Panc1 (cell line): ENCODE measurements around the gene CARMIL1. TPM values are rescaled to one million over a fixed set of nuclear protein-coding genes. Genes with fewer than 3 reads are reported as not detected.

Source experiments
- ATAC-seq: fragments of 200-7000 bp; cut with Tn5 transposase; 2 replicates; pipeline ENCODE4 v1.9.1; 2020; ENCODE audit warnings: mild to moderate bottlenecking, moderate library complexity
- BruUV-seq: library from RNA; stranded (reverse); fragments of 400-500 nt; replicated peaks from 2 replicates; lab custom pipeline; 2021; lab: Mats Ljungman, UMichigan
- CTCF ChIA-PET: fragments of 300-600 bp; sonication (Branson Sonifier 250); formaldehyde crosslinking; loops from one replicate; lab custom pipeline; 2022; ENCODE audit warnings: antibody characterized with exemption; lab: Charles Lee
- POLR2A ChIA-PET: fragments of 300-600 bp; sonication (Branson Sonifier 250); formaldehyde crosslinking; loops from one replicate; lab custom pipeline; 2022; ENCODE audit warnings: antibody characterized with exemption; lab: Charles Lee
- DNase-seq: peaks from one replicate; pipeline ENCODE4 v3.0.0-alpha.2; 2010; ENCODE audit warnings: low read depth, low spot score
- H3K27ac ChIP-seq: 2 replicates; pipeline ENCODE4 v1.5.1; 2011; ENCODE audit warnings: mild to moderate bottlenecking, low read length, inconsistent platforms
- H3K27me3 ChIP-seq: fragments of 200-500 bp; sonication (Bioruptor generic); 2 replicates; pipeline ENCODE4 v1.6.0; 2014; ENCODE audit warnings: low read length, inconsistent platforms; ENCODE audit not compliant: control insufficient read depth, insufficient read depth
- H3K36me3 ChIP-seq: fragments of 200-500 bp; sonication (Bioruptor generic); 2 replicates; pipeline ENCODE4 v1.5.1; 2014; ENCODE audit warnings: inconsistent platforms, mild to moderate bottlenecking, low read length, moderate library complexity; ENCODE audit not compliant: control insufficient read depth, insufficient read depth
- H3K4me1 ChIP-seq: 2 replicates; pipeline ENCODE4 v1.5.1; 2011; ENCODE audit warnings: inconsistent platforms, mild to moderate bottlenecking, low read length, moderate library complexity; ENCODE audit not compliant: control insufficient read depth, insufficient read depth
- H3K4me3 ChIP-seq, 2 experiments: 2 replicates each; pipeline ENCODE4 v1.5.1; 2011 to 2012; ENCODE audit warnings: low read depth in 2 of 2, low read length in 2 of 2, mild to moderate bottlenecking in 2 of 2, inconsistent platforms in 1 of 2, moderate library complexity in 1 of 2
- H3K9me3 ChIP-seq: fragments of 200-500 bp; sonication (Bioruptor generic); 2 replicates; pipeline ENCODE4 v1.5.1; 2014; ENCODE audit warnings: low read depth, mild to moderate bottlenecking, inconsistent platforms, low read length, moderate library complexity; ENCODE audit not compliant: control insufficient read depth, insufficient read depth
- POLR2AphosphoS5 ChIP-seq: IDR thresholded peaks from 2 replicates; pipeline ENCODE4 v1.6.1; 2012; ENCODE audit warnings: mild to moderate bottlenecking, low read depth, low read length, moderate library complexity
- SIN3A ChIP-seq: IDR thresholded peaks from 2 replicates; pipeline ENCODE4 v1.6.1; 2012; ENCODE audit warnings: low read depth, mild to moderate bottlenecking, low read length, moderate library complexity, borderline replicate concordance; ENCODE audit not compliant: insufficient read depth
- TCF7L2 ChIP-seq: IDR thresholded peaks from 2 replicates; pipeline ENCODE4 v1.6.1; 2011; ENCODE audit warnings: mild to moderate bottlenecking, low read depth, low read length, inconsistent platforms
- in situ Hi-C: cut with HindIII; loops from 2 replicates; pipeline ENCODE4 v1.10.0; 2016; ENCODE audit warnings: low sequenced_read_pairs, low pct_unique_long_range_greater_than_20kb
- intact Hi-C: fragments of 100-400 bp; cut with micrococcal nuclease; formaldehyde crosslinking; loops from one replicate; pipeline ENCODE4 v1.10.0; 2022; ENCODE audit not compliant: unreplicated experiment
- total RNA-seq: library from RNA; stranded (reverse); gene quantifications from one replicate; pipeline ENCODE4 v1.2.1, GENCODE V29; 2021; ENCODE audit not compliant: unreplicated experiment
- TF ChIP-seq, protein P1 (sequence below): fragments of 450-650 bp; IDR thresholded peaks from 2 replicates; pipeline ENCODE4 v1.5.1; 2017; ENCODE audit warnings: mild to moderate bottlenecking
- TF ChIP-seq, protein P2 (sequence below), 2 experiments: IDR thresholded peaks; 2 replicates each; pipeline ENCODE4 v1.6.1; 2011 to 2012; ENCODE audit warnings: low read depth in 2 of 2, control low read depth in 1 of 2, low read length in 1 of 2, mild to moderate bottlenecking in 1 of 2, moderate library complexity in 1 of 2; ENCODE audit not compliant: insufficient read depth in 1 of 2

Gene CARMIL1
- total RNA-seq, 1 experiment from 2014 or later, result 4.0 TPM

DNA sequence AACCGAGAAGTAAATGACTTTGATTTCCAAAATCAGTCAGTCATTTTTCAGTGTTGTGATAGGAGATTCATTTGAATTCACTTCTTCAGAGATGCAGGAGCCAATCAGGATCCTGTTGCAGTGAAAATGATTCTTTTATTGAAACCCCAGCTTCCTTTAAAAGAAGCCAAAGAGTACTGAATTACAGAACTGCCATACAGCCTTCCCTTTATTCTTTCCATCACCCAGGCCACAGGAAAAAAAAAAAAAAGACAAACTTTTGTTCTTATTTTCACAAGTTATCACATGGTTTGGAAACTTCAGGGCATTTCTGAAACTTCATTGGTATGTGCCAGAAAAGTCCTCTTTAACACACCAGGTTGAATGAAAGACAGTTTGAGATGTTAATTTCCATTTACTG, 1.8 kb upstream of the CARMIL1 start:
- H3K27me3 ChIP-seq, result peaks cover 2% of the 10 kb centered on the region; the same call in 1 of the 2 replicates
- in situ Hi-C loops (no loop called here), intact Hi-C loops (loop anchor here (10.0 kb wide), 1 partner anchor 617 kb away; no protein-coding TSS in a partner anchor)
- no peak overlapping the region for H3K4me3 ChIP-seq
- H3K36me3 ChIP-seq, result no peaks in the 10 kb centered on the region; the same call in 1 of the 2 replicates
- no peak for ATAC-seq
- no peak overlapping the region for H3K27ac ChIP-seq
- CTCF ChIA-PET, result interaction anchor here (0.7 kb wide), 1 partner anchor 12 kb away, joined by 3 read pairs; no protein-coding TSS in a partner anchor
- no TSS peak for BruUV-seq
- POLR2A ChIA-PET, result no interaction called here
- H3K9me3 ChIP-seq, result no peaks in the 10 kb centered on the region
- TF ChIP-seq SIN3A (no peak), POLR2AphosphoS5 (no peak), TCF7L2 (no peak)
- TF ChIP-seq, protein P1, sequence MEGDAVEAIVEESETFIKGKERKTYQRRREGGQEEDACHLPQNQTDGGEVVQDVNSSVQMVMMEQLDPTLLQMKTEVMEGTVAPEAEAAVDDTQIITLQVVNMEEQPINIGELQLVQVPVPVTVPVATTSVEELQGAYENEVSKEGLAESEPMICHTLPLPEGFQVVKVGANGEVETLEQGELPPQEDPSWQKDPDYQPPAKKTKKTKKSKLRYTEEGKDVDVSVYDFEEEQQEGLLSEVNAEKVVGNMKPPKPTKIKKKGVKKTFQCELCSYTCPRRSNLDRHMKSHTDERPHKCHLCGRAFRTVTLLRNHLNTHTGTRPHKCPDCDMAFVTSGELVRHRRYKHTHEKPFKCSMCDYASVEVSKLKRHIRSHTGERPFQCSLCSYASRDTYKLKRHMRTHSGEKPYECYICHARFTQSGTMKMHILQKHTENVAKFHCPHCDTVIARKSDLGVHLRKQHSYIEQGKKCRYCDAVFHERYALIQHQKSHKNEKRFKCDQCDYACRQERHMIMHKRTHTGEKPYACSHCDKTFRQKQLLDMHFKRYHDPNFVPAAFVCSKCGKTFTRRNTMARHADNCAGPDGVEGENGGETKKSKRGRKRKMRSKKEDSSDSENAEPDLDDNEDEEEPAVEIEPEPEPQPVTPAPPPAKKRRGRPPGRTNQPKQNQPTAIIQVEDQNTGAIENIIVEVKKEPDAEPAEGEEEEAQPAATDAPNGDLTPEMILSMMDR, result no peak
- TF ChIP-seq, protein P2, sequence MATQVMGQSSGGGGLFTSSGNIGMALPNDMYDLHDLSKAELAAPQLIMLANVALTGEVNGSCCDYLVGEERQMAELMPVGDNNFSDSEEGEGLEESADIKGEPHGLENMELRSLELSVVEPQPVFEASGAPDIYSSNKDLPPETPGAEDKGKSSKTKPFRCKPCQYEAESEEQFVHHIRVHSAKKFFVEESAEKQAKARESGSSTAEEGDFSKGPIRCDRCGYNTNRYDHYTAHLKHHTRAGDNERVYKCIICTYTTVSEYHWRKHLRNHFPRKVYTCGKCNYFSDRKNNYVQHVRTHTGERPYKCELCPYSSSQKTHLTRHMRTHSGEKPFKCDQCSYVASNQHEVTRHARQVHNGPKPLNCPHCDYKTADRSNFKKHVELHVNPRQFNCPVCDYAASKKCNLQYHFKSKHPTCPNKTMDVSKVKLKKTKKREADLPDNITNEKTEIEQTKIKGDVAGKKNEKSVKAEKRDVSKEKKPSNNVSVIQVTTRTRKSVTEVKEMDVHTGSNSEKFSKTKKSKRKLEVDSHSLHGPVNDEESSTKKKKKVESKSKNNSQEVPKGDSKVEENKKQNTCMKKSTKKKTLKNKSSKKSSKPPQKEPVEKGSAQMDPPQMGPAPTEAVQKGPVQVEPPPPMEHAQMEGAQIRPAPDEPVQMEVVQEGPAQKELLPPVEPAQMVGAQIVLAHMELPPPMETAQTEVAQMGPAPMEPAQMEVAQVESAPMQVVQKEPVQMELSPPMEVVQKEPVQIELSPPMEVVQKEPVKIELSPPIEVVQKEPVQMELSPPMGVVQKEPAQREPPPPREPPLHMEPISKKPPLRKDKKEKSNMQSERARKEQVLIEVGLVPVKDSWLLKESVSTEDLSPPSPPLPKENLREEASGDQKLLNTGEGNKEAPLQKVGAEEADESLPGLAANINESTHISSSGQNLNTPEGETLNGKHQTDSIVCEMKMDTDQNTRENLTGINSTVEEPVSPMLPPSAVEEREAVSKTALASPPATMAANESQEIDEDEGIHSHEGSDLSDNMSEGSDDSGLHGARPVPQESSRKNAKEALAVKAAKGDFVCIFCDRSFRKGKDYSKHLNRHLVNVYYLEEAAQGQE (IDR thresholded peaks at IDR 0.05; ENCODE audit: insufficient read depth in 1 of 2, low read depth in 2 of 2, low read length in 1 of 2), result no peak
- peaks cover 9% of the 10 kb centered on the region; the same call in 1 of the 2 replicates for H3K4me1 ChIP-seq
- DNase-seq, result no peak

DNA sequence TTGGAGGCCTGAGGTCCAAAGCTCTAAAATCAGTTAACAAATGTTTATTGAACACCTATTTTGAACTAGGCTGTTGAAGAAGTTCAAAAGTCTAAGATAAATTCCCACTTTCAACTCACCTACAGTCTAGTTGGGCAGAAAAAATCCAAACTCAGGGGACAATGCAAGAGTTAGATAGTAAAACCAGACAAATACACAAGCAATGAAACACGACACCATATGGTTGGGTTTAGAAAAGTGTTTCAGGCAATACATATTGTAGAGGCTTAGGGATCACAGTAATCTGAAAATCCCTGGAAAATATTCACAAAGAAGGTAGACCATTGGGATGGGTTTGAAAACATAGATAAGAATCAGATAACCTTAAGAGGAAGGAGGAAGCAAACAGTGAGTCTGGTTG, 1.3 kb upstream of the CARMIL1 start:
- no TSS peak for BruUV-seq
- Histone ChIP-seq H3K9me3 (no peaks in the 10 kb centered on the region), H3K27ac (no peak overlapping the region), H3K27me3 (peaks cover 2% of the 10 kb centered on the region; the same call in 1 of the 2 replicates), H3K4me1 (peaks cover 9% of the 10 kb centered on the region; the same call in 1 of the 2 replicates), H3K4me3 (no peak overlapping the region), H3K36me3 (no peaks in the 10 kb centered on the region; the same call in 1 of the 2 replicates)
- no peak for TF ChIP-seq POLR2AphosphoS5
- TF ChIP-seq, protein P2 (IDR thresholded peaks at IDR 0.05; ENCODE audit: insufficient read depth in 1 of 2, low read depth in 2 of 2, low read length in 1 of 2), result no peak
- TF ChIP-seq, protein P1, result no peak
- TF ChIP-seq TCF7L2, result no peak
- no peak for TF ChIP-seq SIN3A
- DNase-seq (no peak), ATAC-seq (no peak)
- intact Hi-C loops, result loop anchor here (2.0 to 10.0 kb wide), 2 partner anchors 213 to 617 kb away; no protein-coding TSS in a partner anchor
- in situ Hi-C loops, result no loop called here
- POLR2A ChIA-PET, result no interaction called here
- CTCF ChIA-PET, result no interaction called here
